K562 (cell line): ENCODE measurements around the gene UBXN11. TPM values are rescaled to one million over a fixed set of nuclear protein-coding genes. Genes with fewer than 3 reads are reported as not detected.

Source experiments
- ATAC-seq: fragments of 200-7000 bp; cut with Tn5 transposase; 3 replicates; pipeline ENCODE4 v1.9.1; 2020; ENCODE audit warnings: moderate library complexity
- BruUV-seq: library from RNA; stranded (reverse); fragments of 400-500 nt; replicated peaks from 2 replicates; lab custom pipeline; 2021; lab: Mats Ljungman, UMichigan
- CTCF ChIA-PET: fragments of 300-600 bp; formaldehyde crosslinking; extraction: SDS; loops from one replicate; lab custom pipeline; 2021; ENCODE audit warnings: low intra/inter-chr PET ratio; lab: Yijun Ruan, JAX
- POLR2A ChIA-PET: fragments of 300-600, 350-650 bp; sonication (Branson Sonifier 250); formaldehyde crosslinking; extraction: SDS; loops from one replicate; lab custom pipeline; 2021; ENCODE audit warnings: antibody characterized with exemption, inconsistent platforms; lab: Yijun Ruan, JAX
- DNase-seq, 4 experiments: peaks; one replicate each; pipeline versions ENCODE4 v3.0.0 to v3.0.0-alpha.2; 2011 to 2018; ENCODE audit warnings: low spot score in 3 of 4, mixed read lengths in 3 of 4; ENCODE audit errors: extremely low read depth in 1 of 4
- FAIRE-seq: peaks from 2 replicates; lab custom pipeline; 2011; peaks lifted over from hg19 to GRCh38; lab: Jason Lieb, UNC
- H2AFZ ChIP-seq: 2 replicates; pipeline ENCODE4 v1.6.0; 2011; ENCODE audit warnings: low read depth, low read length, control low read depth, inconsistent platforms
- H3K27ac ChIP-seq: fragments of 200-600 bp; 3 replicates; pipeline ENCODE4 v1.8.0; 2011; ENCODE audit warnings: low read depth, mild to moderate bottlenecking, control low read depth, inconsistent platforms, low read length, moderate library complexity, mixed read lengths; ENCODE audit errors: extremely low read depth
- H3K27me3 ChIP-seq, 2 experiments: fragments of 300-600 bp in 1 of 2; 2 replicates in 1 of 2; 3 replicates in 1 of 2; pipeline versions ENCODE4 v1.6.0 to v1.8.0; 2011; ENCODE audit warnings: inconsistent platforms in 2 of 2, low read length in 2 of 2, mild to moderate bottlenecking in 1 of 2, mixed read lengths in 1 of 2, moderate library complexity in 1 of 2; ENCODE audit not compliant: control insufficient read depth in 2 of 2, insufficient read depth in 2 of 2
- H3K36me3 ChIP-seq: fragments of 300-600 bp; 3 replicates; pipeline ENCODE4 v1.8.0; 2011; ENCODE audit warnings: mild to moderate bottlenecking, low read length, inconsistent platforms; ENCODE audit not compliant: control insufficient read depth, insufficient read depth
- H3K4me1 ChIP-seq, 2 experiments: fragments of 200-600 bp in 1 of 2; replicated peaks in 1 of 2; 2 replicates in 1 of 2; 3 replicates in 1 of 2; pipeline versions ENCODE4 v1.5.1 to v1.8.0; 2011; ENCODE audit warnings: inconsistent platforms in 2 of 2, low read length in 2 of 2, mild to moderate bottlenecking in 1 of 2, mixed read lengths in 1 of 2, moderate library complexity in 1 of 2; ENCODE audit not compliant: control insufficient read depth in 2 of 2, insufficient read depth in 2 of 2
- H3K4me2 ChIP-seq: 2 replicates; pipeline ENCODE4 v1.6.1; 2011; ENCODE audit warnings: low read length, control low read depth, inconsistent platforms, mixed read lengths; ENCODE audit not compliant: insufficient read depth
- H3K4me3 ChIP-seq: fragments of 200-600 bp; sonication (generic), shearing (Covaris generic); 2 replicates; pipeline ENCODE4 v1.5.1; 2016; ENCODE audit warnings: control low read depth, inconsistent platforms
- H3K79me2 ChIP-seq: fragments of 200-600 bp; 3 replicates; pipeline ENCODE4 v1.8.0; 2011; ENCODE audit warnings: low read length, inconsistent platforms; ENCODE audit not compliant: control insufficient read depth, insufficient read depth
- H3K9ac ChIP-seq, 2 experiments: 2 replicates each; pipeline versions ENCODE4 v1.6.0 to v1.6.1; 2011; ENCODE audit warnings: low read depth in 2 of 2, low read length in 2 of 2, control low read depth in 1 of 2, inconsistent platforms in 1 of 2, mild to moderate bottlenecking in 1 of 2, mixed read lengths in 1 of 2; ENCODE audit not compliant: insufficient read depth in 1 of 2
- H3K9me1 ChIP-seq: one replicate; pipeline ENCODE4 v1.6.0; 2011; ENCODE audit warnings: inconsistent platforms, mild to moderate bottlenecking, low read length, moderate library complexity; ENCODE audit not compliant: control insufficient read depth, insufficient read depth
- H3K9me3 ChIP-seq: replicated peaks from 2 replicates; pipeline ENCODE4 v1.5.1; 2011; ENCODE audit warnings: low read depth, low read length, inconsistent platforms; ENCODE audit not compliant: control insufficient read depth, insufficient read depth
- H4K20me1 ChIP-seq: replicated peaks from 2 replicates; pipeline ENCODE4 v1.6.1; 2011; ENCODE audit warnings: low read length, inconsistent platforms, mixed read lengths; ENCODE audit not compliant: control insufficient read depth, insufficient read depth
- BCOR ChIP-seq: fragments of 450-650 bp; IDR thresholded peaks from 2 replicates; pipeline ENCODE4 v1.6.1; 2016
- BRD9 ChIP-seq: fragments of 450-650 bp; IDR thresholded peaks from 2 replicates; pipeline ENCODE4 v1.6.1; 2018; ENCODE audit warnings: low read depth; ENCODE audit not compliant: partially characterized antibody
- KDM1A ChIP-seq, 2 experiments: fragments of 450-650 bp; IDR thresholded peaks; 2 replicates each; pipeline ENCODE4 v1.6.1; 2016; ENCODE audit warnings: mild to moderate bottlenecking in 2 of 2
- LARP7 ChIP-seq: fragments of 450-650 bp; IDR thresholded peaks from 2 replicates; pipeline ENCODE4 v1.6.1; 2016
- SMARCA5 ChIP-seq: fragments of 450-650 bp; IDR thresholded peaks from 2 replicates; pipeline ENCODE4 v1.6.1; 2016
- SMARCE1 ChIP-seq: fragments of 450-650 bp; IDR thresholded peaks from 2 replicates; pipeline ENCODE4 v1.7.1; 2016; ENCODE audit warnings: mild to moderate bottlenecking
- SOX6 ChIP-seq: fragments of 450-650 bp; IDR thresholded peaks from 2 replicates; pipeline ENCODE4 v1.6.1; 2014; ENCODE audit warnings: mild to moderate bottlenecking
- ZBTB1 ChIP-seq: sonication (generic); formaldehyde crosslinking; IDR thresholded peaks from 2 replicates; pipeline ENCODE4 v1.8.1; 2023; ENCODE audit warnings: missing genetic modification reagents, low read depth, mild to moderate bottlenecking, borderline replicate concordance
- ZFP36 ChIP-seq: fragments of 150-350 bp; IDR thresholded peaks from 2 replicates; pipeline ENCODE4 v1.6.1; 2018; ENCODE audit warnings: low read length, low read depth; ENCODE audit not compliant: partially characterized antibody
- ZNF785 ChIP-seq: fragments of 250-450 bp; sonication (Bioruptor Pico); IDR thresholded peaks from 2 replicates; pipeline ENCODE4 v1.4.0; 2020; ENCODE audit warnings: mild to moderate bottlenecking
- ZZZ3 ChIP-seq: fragments of 450-650 bp; IDR thresholded peaks from 2 replicates; pipeline ENCODE4 v1.6.1; 2016; ENCODE audit warnings: antibody characterized with exemption, mild to moderate bottlenecking, moderate library complexity
- WGBS: fragments of 100-300 bp; shearing (Covaris generic); methylation state at CpG from one replicate; pipeline ENCODE4 v1.1.6; 2016; ENCODE audit warnings: low coverage, mixed read lengths; ENCODE audit not compliant: insufficient coverage; ENCODE audit errors: missing lambda C conversion rate; 5-methylcytosine and 5-hydroxymethylcytosine counted together
- in situ Hi-C: fragments of 300-500 bp; cut with MboI; formaldehyde crosslinking; loops from 4 replicates; pipeline ENCODE4 v1.15.0; 2018; ENCODE audit warnings: inconsistent platforms, mixed read lengths
- intact Hi-C: fragments of 100-400 bp; cut with micrococcal nuclease; formaldehyde crosslinking; loops from 2 replicates; pipeline ENCODE4 v1.14.2; 2022
- polyA plus RNA-seq, 8 experiments: library from polyadenylated mRNA; depleted of rRNA in 4 of 8; stranded (reverse) in 5 of 8; unstranded in 3 of 8; fragments of >200 nt; fragmentation: Nextera tagmentation in 2 of 8; fragmentation: Illumina TruSeq in 1 of 8; extraction: Ambion mirVana in 2 of 8; extraction: Trizol in 1 of 8; gene quantifications; 2 replicates each; pipeline versions ENCODE4 v1.2.1 to v1.2.3, GENCODE V29; 2011 to 2014; ENCODE audit warnings: inconsistent platforms in 1 of 8, missing spikeins in 1 of 8
- total RNA-seq, 7 experiments: library from RNA; depleted of rRNA in 6 of 7; stranded (reverse); fragments of >200 nt in 6 of 7; fragmentation: Illumina TruSeq in 2 of 7; extraction: Trizol in 2 of 7; gene quantifications; 2 replicates each; pipeline versions ENCODE4 v1.2.1 to v1.2.3, GENCODE V29; 2011 to 2021; ENCODE audit warnings: low replicate concordance in 1 of 7

The UBXN11 gene
- total and polyA plus RNA-seq, 9 of the 15 experiments (the other 6 are each of a cell fraction or from before 2014, with no cell fraction given), result 0.48 to 34.3 (median 11.3) TPM

DNA sequence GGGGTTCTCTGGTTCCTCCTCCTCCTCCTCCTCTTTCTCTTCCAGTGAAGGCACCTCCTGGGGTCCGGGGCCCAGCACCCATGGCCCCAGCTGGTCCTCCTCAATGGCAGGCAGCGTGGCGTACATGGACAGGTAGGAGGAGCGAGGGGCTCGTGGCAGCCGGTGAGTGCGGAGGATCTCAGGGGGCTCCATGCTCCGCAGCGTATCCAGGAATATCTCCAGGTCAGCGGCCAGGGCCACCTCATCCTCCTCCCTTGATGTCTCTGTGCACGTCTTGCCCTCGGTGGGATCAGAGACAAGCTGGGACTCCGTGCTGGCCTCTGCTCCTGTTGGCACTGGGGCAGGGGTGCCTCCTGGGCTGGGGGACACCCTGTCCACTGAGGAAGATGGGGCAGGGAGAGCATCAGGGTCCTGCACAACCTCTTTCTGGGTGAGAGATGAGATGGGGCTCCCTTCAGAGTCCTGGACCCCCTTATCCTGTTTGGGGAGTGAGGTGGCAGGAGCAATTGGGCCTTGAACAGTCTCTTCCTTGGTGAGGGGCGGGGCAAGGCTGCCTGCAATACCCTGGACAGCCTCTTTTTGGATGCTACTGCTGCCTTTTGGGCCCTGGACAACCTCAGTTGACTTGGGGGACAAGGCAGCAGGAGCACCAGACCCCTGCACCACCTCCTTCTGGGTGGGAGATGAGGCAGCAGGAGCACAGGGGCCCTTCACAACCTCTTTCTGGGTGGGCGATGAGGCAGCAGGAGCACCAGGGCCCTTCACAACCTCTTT lies 37.9 kb upstream of the UBXN11 start (continued):
- TF ChIP-seq ZBTB1 (CRISPR knock-in tag), result no peak

DNA sequence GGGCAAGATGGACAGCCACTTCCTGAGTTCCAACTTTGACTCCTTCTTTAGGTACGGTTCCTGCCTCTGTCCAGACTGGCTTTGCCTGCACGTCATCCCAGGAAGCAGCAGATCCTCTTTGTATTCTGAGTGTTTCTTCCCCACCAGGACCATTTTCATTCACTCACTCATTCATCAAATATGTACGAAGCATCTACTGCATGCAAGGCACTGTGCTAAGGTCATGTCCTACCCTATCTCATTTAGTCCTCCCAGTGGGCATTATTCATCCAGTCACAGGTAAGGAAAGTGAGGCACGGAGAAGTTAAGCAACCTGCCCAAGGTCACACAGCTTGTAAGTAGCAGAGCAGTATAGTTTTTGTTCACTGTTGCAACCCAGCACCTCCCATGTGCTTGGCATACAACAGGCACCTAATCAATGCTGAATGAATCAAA lies 33.6 kb upstream of the UBXN11 start:
- FAIRE-seq, result no peak
- ChIA-PET POLR2A (interaction anchor here (2.2 kb wide), 1 partner anchor 18 kb away, joined by 5 read pairs; no protein-coding TSS in a partner anchor), CTCF (no interaction called here)
- intact Hi-C loops, result no loop called here
- no peak overlapping the region for H3K4me2 ChIP-seq
- no peak overlapping the region for H2AFZ ChIP-seq
- H3K9me3 ChIP-seq, result no peaks in the 10 kb centered on the region
- BruUV-seq, result no TSS peak
- peaks cover 14 to 28% of the 10 kb centered on the region in 2 experiments for H3K4me1 ChIP-seq
- 50% methylated on average over 4 of the region's 4 CpGs for WGBS
- no peak for DNase-seq
- no peak overlapping the region for H3K27ac ChIP-seq
- TF ChIP-seq SOX6 (no peak), ZFP36 (peak; percentile 66), ZZZ3 (no peak), BCOR (peak; percentile 77), KDM1A (IDR thresholded peaks at IDR 0.05) (peak in 1 of 2 experiments; percentile 31; a peak in 2 of 4 replicates), LARP7 (no peak), BRD9 (peak; percentile 68), SMARCA5 (0 out of 2 replicates have a peak, but pooled peaks have one; percentile 50), ZNF785 (no peak), SMARCE1 (no peak)
- H3K4me3 ChIP-seq, result no peak overlapping the region
- ATAC-seq, result no peak
- 0 out of 4 replicates have a peak overlapping the region, but pooled peaks of 1 of the 2 experiments have one; percentile 31 for H3K9ac ChIP-seq
- no peaks in the 10 kb centered on the region for H3K36me3 ChIP-seq
- in situ Hi-C loops, result no loop called here
- H3K79me2 ChIP-seq, result no peaks in the 10 kb centered on the region
- H3K9me1 ChIP-seq, result peaks cover 4% of the 10 kb centered on the region
- H3K27me3 ChIP-seq, result no peaks in the 10 kb centered on the region
- H4K20me1 ChIP-seq, result no peaks in the 10 kb centered on the region
